ENCODE results near the gene ETV3. TPM values are rescaled to one million over a fixed set of nuclear protein-coding genes. Genes with fewer than 3 reads are reported as not detected.

The ETV3 gene
- polyA plus RNA-seq, 3 donors = 4.8 to 62.3 (median 6.3) TPM

DNA sequence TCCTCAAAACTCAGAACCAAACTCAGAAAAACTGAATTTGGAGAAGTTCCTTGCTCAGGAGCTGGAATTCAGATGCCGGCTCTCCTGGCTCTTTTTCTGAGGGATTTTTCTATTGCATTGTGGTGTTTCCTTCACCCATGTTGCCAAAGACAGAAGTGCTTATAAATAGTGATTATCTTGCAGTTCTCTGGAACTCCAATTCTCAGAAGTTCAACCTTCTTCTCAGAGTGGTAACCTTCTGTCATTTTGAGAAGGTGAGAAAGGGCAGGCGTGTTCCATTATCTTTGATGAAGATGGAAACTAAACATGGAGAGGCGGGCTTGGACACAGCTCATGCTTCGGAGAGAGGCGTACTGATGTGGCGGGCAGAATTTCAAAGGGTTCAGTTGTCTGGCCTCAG, 12.4 kb upstream of the ETV3 start:
- Histone ChIP-seq H3K27me3 (ENCODE audit: control insufficient read depth in 2 of 2, insufficient read depth in 2 of 2, low read length in 2 of 2) (no peaks in the 10 kb centered on the region), H4K20me1 (ENCODE audit: insufficient read depth, low read length) (no peaks in the 10 kb centered on the region), H3K27ac (ENCODE audit: low read depth in 1 of 2, low read length in 2 of 2) (no peak overlapping the region), H3K79me2 (ENCODE audit: insufficient read depth, low read length) (no peaks in the 10 kb centered on the region), H3K36me3 (replicated peaks in 1 of 2; ENCODE audit: control insufficient read depth in 1 of 2, insufficient read depth in 2 of 2, low read length in 2 of 2) (no peaks in the 10 kb centered on the region), H2AFZ (ENCODE audit: insufficient read depth, low read depth, low read length, poor library complexity, severe bottlenecking) (no peak overlapping the region), H3K4me1 (ENCODE audit: control insufficient read depth in 1 of 2, insufficient read depth in 2 of 2, low read length in 2 of 2) (peaks cover 33 to 40% of the 10 kb centered on the region in 2 donors), H3K4me3 (replicated peaks in 1 of 3; ENCODE audit: low read depth in 2 of 3, low read length in 3 of 3) (no peak overlapping the region), H3K9ac (ENCODE audit: insufficient read depth, low read length, poor library complexity, severe bottlenecking) (no peak overlapping the region), H3K4me2 (replicated peaks; ENCODE audit: extremely low read depth, low read length, poor library complexity, severe bottlenecking) (no peak overlapping the region), H3K9me3 (replicated peaks in 1 of 2; ENCODE audit: control insufficient read depth in 1 of 2, insufficient read depth in 1 of 2, low read length in 2 of 2) (no peaks in the 10 kb centered on the region)
- no peak for DNase-seq
- peaks cover 0 to 10% (median 4%) of the 10 kb centered on the region in 3 donors for H3K27me3 Mint-ChIP-seq (ENCODE audit: low read depth in 3 of 3)
- H3K36me3 Mint-ChIP-seq = no peaks in the 10 kb centered on the region
- TF ChIP-seq, protein P1, sequence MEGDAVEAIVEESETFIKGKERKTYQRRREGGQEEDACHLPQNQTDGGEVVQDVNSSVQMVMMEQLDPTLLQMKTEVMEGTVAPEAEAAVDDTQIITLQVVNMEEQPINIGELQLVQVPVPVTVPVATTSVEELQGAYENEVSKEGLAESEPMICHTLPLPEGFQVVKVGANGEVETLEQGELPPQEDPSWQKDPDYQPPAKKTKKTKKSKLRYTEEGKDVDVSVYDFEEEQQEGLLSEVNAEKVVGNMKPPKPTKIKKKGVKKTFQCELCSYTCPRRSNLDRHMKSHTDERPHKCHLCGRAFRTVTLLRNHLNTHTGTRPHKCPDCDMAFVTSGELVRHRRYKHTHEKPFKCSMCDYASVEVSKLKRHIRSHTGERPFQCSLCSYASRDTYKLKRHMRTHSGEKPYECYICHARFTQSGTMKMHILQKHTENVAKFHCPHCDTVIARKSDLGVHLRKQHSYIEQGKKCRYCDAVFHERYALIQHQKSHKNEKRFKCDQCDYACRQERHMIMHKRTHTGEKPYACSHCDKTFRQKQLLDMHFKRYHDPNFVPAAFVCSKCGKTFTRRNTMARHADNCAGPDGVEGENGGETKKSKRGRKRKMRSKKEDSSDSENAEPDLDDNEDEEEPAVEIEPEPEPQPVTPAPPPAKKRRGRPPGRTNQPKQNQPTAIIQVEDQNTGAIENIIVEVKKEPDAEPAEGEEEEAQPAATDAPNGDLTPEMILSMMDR (IDR thresholded peaks at IDR 0.05) = no peak
- H3K9me3 Mint-ChIP-seq = no peaks in the 10 kb centered on the region
- H3K4me1 Mint-ChIP-seq = peaks cover 41% of the 10 kb centered on the region
- H3K27ac Mint-ChIP-seq = no peak overlapping the region
- intact Hi-C loops (cut with micrococcal nuclease) = no loop called here
- WGBS (ENCODE audit: insufficient coverage) = 93% methylated on average over 2 of the region's 6 CpGs
- H3K4me3 Mint-ChIP-seq = no peak overlapping the region

DNA sequence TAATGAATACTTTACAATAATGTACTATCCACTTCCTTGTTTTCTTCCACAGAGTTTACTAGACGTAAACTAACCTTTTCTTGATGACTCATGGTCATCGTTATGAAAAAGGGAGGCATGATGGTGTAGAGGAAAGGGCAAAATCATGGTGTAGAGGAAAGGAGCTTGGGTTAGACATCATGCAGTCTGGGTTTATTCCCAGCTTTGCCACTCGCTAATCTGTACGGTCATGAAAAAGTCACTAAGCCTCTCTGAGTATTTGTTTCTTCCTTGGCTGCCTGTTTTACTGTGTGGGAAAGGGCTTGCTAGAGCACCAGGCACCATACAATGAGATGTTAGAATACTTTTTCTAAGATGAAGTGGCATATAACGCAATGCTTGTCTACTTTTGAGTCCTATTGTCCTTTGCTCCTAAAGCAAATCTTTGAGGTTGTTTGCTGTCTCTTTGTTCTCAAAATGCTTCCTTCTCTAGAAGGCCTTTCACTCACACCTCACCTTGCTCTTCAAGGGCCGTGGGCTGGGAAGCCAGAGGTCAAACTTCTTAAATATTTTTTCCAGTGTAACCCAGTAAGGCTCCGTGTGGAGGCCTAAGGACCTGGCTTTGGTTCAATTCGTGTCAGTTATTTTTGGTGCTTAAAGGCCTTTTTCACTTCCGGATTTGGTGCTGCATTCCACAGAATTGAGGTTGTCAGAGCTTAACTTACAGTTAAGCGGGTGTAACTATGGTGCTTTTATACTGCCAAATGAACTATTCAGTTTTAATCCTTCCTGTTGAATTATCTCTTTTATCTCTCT, 9.9 kb upstream of the ETV3 start:
- Histone ChIP-seq H3K79me2 (ENCODE audit: insufficient read depth, low read length) (no peaks in the 10 kb centered on the region), H3K36me3 (replicated peaks in 1 of 2; ENCODE audit: control insufficient read depth in 1 of 2, insufficient read depth in 2 of 2, low read length in 2 of 2) (no peaks in the 10 kb centered on the region), H3K9me3 (replicated peaks in 1 of 2; ENCODE audit: control insufficient read depth in 1 of 2, insufficient read depth in 1 of 2, low read length in 2 of 2) (no peaks in the 10 kb centered on the region), H3K9ac (ENCODE audit: insufficient read depth, low read length, poor library complexity, severe bottlenecking) (peak overlapping the region; percentile 1), H3K4me1 (ENCODE audit: control insufficient read depth in 1 of 2, insufficient read depth in 2 of 2, low read length in 2 of 2) (peaks cover 16 to 22% of the 10 kb centered on the region in 2 donors), H3K4me2 (replicated peaks; ENCODE audit: extremely low read depth, low read length, poor library complexity, severe bottlenecking) (peak overlapping the region; percentile 9), H4K20me1 (ENCODE audit: insufficient read depth, low read length) (no peaks in the 10 kb centered on the region), H3K4me3 (replicated peaks in 1 of 3; ENCODE audit: low read depth in 2 of 3, low read length in 3 of 3) (no peak overlapping the region), H3K27me3 (ENCODE audit: control insufficient read depth in 2 of 2, insufficient read depth in 2 of 2, low read length in 2 of 2) (no peaks in the 10 kb centered on the region), H3K27ac (ENCODE audit: low read depth in 1 of 2, low read length in 2 of 2) (peak overlapping the region; percentile 49 to 86), H2AFZ (ENCODE audit: insufficient read depth, low read depth, low read length, poor library complexity, severe bottlenecking) (no peak overlapping the region)
- Mint-ChIP-seq H3K27ac (peak overlapping the region; percentile 81 to 90 (median 84)), H3K36me3 (no peaks in the 10 kb centered on the region), H3K27me3 (ENCODE audit: low read depth in 3 of 3) (peaks cover 0 to 4% (median 2%) of the 10 kb centered on the region in 3 donors), H3K4me1 (peaks cover 19% of the 10 kb centered on the region), H3K4me3 (no peak overlapping the region), H3K9me3 (no peaks in the 10 kb centered on the region)
- 65% methylated on average over 7 of the region's 10 CpGs for WGBS (ENCODE audit: insufficient coverage)
- DNase-seq = peak; percentile 69 to 83 (median 74)
- intact Hi-C loops (cut with micrococcal nuclease) = no loop called here
- TF ChIP-seq, protein P1 (IDR thresholded peaks at IDR 0.05) = no peak

Measured in CD14-positive monocyte (primary cell).